GM06990 (cell line): ENCODE measurements around the gene CCDC187.

Experiments used
- DNase-seq: peaks from one replicate; pipeline ENCODE4 v3.0.0-alpha.2; 2011; ENCODE audit not compliant: insufficient read length; ENCODE audit errors: extremely low read depth
- H3K27me3 ChIP-seq: replicated peaks from 2 replicates; pipeline ENCODE4 v1.6.0; 2011; ENCODE audit warnings: low read length; ENCODE audit not compliant: control insufficient read depth, insufficient read depth
- H3K36me3 ChIP-seq: 2 replicates; pipeline ENCODE4 v1.5.1; 2011; ENCODE audit warnings: low read length; ENCODE audit not compliant: control insufficient read depth, insufficient read depth
- H3K4me3 ChIP-seq: replicated peaks from 2 replicates; pipeline ENCODE4 v1.5.1; 2011; ENCODE audit warnings: low read depth, mild to moderate bottlenecking, control low read depth, low read length
- CTCF ChIP-seq: IDR thresholded peaks from 2 replicates; pipeline ENCODE4 v1.5.1; 2011; ENCODE audit warnings: low read length, control low read depth, mild to moderate bottlenecking, inconsistent platforms; ENCODE audit not compliant: insufficient read depth, poor library complexity, severe bottlenecking

Gene CCDC187

DNA sequence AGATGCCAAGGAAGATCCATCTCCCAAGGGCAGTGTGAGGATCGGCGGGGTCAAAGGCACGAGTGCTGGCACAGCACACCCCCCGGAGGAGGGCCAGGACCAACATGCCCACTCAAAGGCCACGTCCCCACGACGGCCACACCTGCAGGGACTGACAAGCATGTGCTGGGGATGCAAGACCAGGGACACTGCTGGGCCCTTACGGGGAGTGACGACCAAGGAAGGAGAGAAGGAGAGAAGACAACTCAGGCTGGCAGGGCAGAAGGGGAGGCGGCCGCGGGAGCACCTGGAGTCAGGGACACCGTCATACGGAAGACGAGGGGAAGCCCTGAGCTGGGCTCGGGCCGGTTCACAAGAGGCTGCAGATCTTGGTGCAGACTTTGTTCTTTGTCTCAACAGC, 68.7 kb downstream of the CCDC187 start:
- TF ChIP-seq CTCF: no peak
- no peak overlapping the region for H3K4me3 ChIP-seq
- peaks cover 18% of the 10 kb centered on the region for H3K36me3 ChIP-seq
- no peaks in the 10 kb centered on the region for H3K27me3 ChIP-seq
- no peak for DNase-seq

DNA sequence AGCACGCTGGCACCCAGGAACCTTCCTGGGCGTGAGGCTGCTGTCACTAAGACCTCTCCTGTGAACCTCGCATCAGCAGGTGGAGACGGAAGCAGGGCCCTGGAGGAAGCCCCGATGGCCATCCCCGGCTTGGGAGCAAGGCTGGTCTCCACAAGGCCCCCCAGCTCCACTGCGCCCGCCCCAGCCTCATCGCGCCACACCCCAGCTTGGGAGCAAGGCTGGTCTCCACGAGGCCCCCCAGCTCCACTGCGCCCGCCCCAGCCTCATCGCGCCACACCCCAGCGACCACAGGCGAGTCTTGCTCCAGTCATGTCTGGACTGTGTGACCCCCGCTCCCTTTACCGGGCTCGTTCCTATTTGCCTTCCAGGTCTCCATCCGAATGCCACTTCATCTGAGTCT, 69.3 kb downstream of the CCDC187 start:
- H3K27me3 ChIP-seq: no peaks in the 10 kb centered on the region
- no peak overlapping the region for H3K4me3 ChIP-seq
- DNase-seq: no peak
- H3K36me3 ChIP-seq: peaks cover 18% of the 10 kb centered on the region
- TF ChIP-seq CTCF: no peak

GRCh38 chr9:136233868-136234267, 70.0 kb downstream of the CCDC187 start:
- no peak for DNase-seq
- no peak for TF ChIP-seq CTCF
- no peak overlapping the region for H3K4me3 ChIP-seq
- peaks cover 18% of the 10 kb centered on the region for H3K36me3 ChIP-seq
- H3K27me3 ChIP-seq: no peaks in the 10 kb centered on the region

GRCh38 chr9:136233411-136233810, 70.5 kb downstream of the CCDC187 start:
- H3K4me3 ChIP-seq: no peak overlapping the region
- peaks cover 18% of the 10 kb centered on the region for H3K36me3 ChIP-seq
- no peak for DNase-seq
- no peak for TF ChIP-seq CTCF
- no peaks in the 10 kb centered on the region for H3K27me3 ChIP-seq

- H3K4me3 ChIP-seq: no peak overlapping the region
- H3K27me3 ChIP-seq: no peaks in the 10 kb centered on the region
- peaks cover 20% of the 10 kb centered on the region for H3K36me3 ChIP-seq
- DNase-seq: no peak
- no peak for TF ChIP-seq CTCF
Observed at GRCh38 chr9:136232969-136233368, 70.9 kb downstream of the CCDC187 start.
